Colonic mucosa (tissue), 4 donors: ENCODE data around the gene CCDC43. TPM values are rescaled to one million over a fixed set of nuclear protein-coding genes. Genes with fewer than 3 reads are reported as not detected.

ENCODE experiments used
- DNase-seq: peaks from one replicate; pipeline ENCODE4 v3.0.0-alpha.2; 2020
- H3K27ac ChIP-seq: fragments of 200-600 bp; one replicate; pipeline ENCODE4 v1.8.0; 2021
- H3K27me3 ChIP-seq: fragments of 200-600 bp; one replicate; pipeline ENCODE4 v1.8.0; 2021
- H3K36me3 ChIP-seq: fragments of 200-600 bp; one replicate; pipeline ENCODE4 v1.8.0; 2021
- H3K4me1 ChIP-seq: fragments of 200-600 bp; one replicate; pipeline ENCODE4 v1.8.0; 2021; ENCODE audit warnings: mild to moderate bottlenecking
- H3K4me3 ChIP-seq: fragments of 200-600 bp; one replicate; pipeline ENCODE4 v1.8.0; 2021
- H3K9ac ChIP-seq, 2 donors: one replicate each; pipeline ENCODE4 v1.7.0; 2013; ENCODE audit warnings: control low read depth in 2 of 2, low read depth in 2 of 2, low read length in 2 of 2
- H3K9me3 ChIP-seq: fragments of 200-600 bp; one replicate; pipeline ENCODE4 v1.8.0; 2021
- CTCF ChIP-seq: fragments of 200-600 bp; IDR thresholded peaks from one replicate; pipeline ENCODE4 v1.8.0; 2022; ENCODE audit warnings: antibody characterized with exemption, mild to moderate bottlenecking
- intact Hi-C: fragments of 100-400 bp; cut with DNase I; formaldehyde crosslinking; loops from one replicate; pipeline ENCODE4 v1.14.1; 2022
- total RNA-seq, 2 donors: library from RNA; stranded (reverse); fragmentation: NEBNext Ultra II Directional in 1 of 2; extraction: Animal tissue kit (Norgen Biotek cat#: 25700) in 1 of 2; gene quantifications; one replicate each; pipeline ENCODE4 v1.2.1, GENCODE V29; 2021
- donor health status: healthy.
- donor health status: DM: no; HTN: no; CAD: no.
- donor health status: DM: no; HTN: no; CAD: no.

Gene CCDC43
- total RNA-seq, 2 donors from 2014 or later, result 22.2 to 25.5 TPM

- Histone ChIP-seq H3K36me3 (no peaks in the 10 kb centered on the region), H3K9ac (no peak overlapping the region), H3K9me3 (no peaks in the 10 kb centered on the region), H3K4me3 (no peak overlapping the region), H3K4me1 (no peaks in the 10 kb centered on the region), H3K27me3 (no peaks in the 10 kb centered on the region), H3K27ac (no peak overlapping the region)
- no peak for TF ChIP-seq CTCF
- intact Hi-C loops, result no loop called here
- DNase-seq, result no peak
Observed at GRCh38 chr17:44627513-44628242, 61.9 kb downstream of the CCDC43 start.

Other genes starting within 250 kb of the CCDC43 start
- 10 to 100 TPM; 30.3 to 33.9 TPM for gene GPATCH8, start 186.4 kb downstream of the CCDC43 start, total RNA-seq
- gene FZD2, start 132.3 kb downstream of the CCDC43 start, total RNA-seq, result 1 to 10 TPM in 1 of 2 donors, under 1 TPM in 1; 0.67 to 2.0 TPM
- gene MEIOC, start 33.3 kb downstream of the CCDC43 start, total RNA-seq, result not detected
- gene DBF4B, start 18.9 kb upstream of the CCDC43 start, total RNA-seq, result 10 to 100 TPM in 1 of 2 donors, 1 to 10 TPM in 1; 5.6 to 14.4 TPM
- under 1 TPM; 0.42 TPM for gene ADAM11, start 69.2 kb upstream of the CCDC43 start, total RNA-seq
- 1 to 10 TPM; 1.1 to 8.2 TPM for gene GJC1, start 140.5 kb upstream of the CCDC43 start, total RNA-seq
- gene HIGD1B, start 158.1 kb upstream of the CCDC43 start, total RNA-seq, result under 1 TPM in 1 of 2 donors, not detected in 1; 0.53 TPM
- gene EFTUD2, start 209.7 kb upstream of the CCDC43 start, total RNA-seq, result 100 to 1,000 TPM in 1 of 2 donors, 10 to 100 TPM in 1; 74.8 to 109 TPM
- under 1 TPM in 1 of 2 donors, not detected in 1; 0.20 TPM for gene GFAP, start 225.7 kb upstream of the CCDC43 start, total RNA-seq